Ascending aorta (tissue), 2 donors: Measurements from ENCODE around the gene MYOT. TPM values are rescaled to one million over a fixed set of nuclear protein-coding genes. Genes with fewer than 3 reads are reported as not detected.
"Not testable (repeated sequence)": the region's sequence is repeated elsewhere in the genome, so short reads cannot be mapped to it uniquely, and the experiment has no call there.

Source experiments
- DNase-seq, 2 donors: peaks; one replicate each; pipeline ENCODE4 v3.0.0-alpha.2; 2019; ENCODE audit warnings: low spot score in 2 of 2
- H3K27ac ChIP-seq, 2 donors: fragments of 200-600 bp; sonication (generic); one replicate each; pipeline ENCODE4 v1.5.1; 2016 to 2017; ENCODE audit warnings: mild to moderate bottlenecking in 1 of 2
- H3K27me3 ChIP-seq: fragments of 200-600 bp; sonication (generic); one replicate; pipeline ENCODE4 v1.5.1; 2017
- H3K36me3 ChIP-seq, 2 donors: fragments of 200-600 bp; sonication (generic); one replicate each; pipeline ENCODE4 v1.5.1; 2016
- H3K4me1 ChIP-seq, 2 donors: fragments of 200-600 bp; sonication (generic); one replicate each; pipeline ENCODE4 v1.5.1; 2016 to 2017; ENCODE audit warnings: mild to moderate bottlenecking in 1 of 2
- H3K4me3 ChIP-seq, 2 donors: fragments of 200-600 bp; sonication (generic); one replicate each; pipeline ENCODE4 v1.5.1; 2016 to 2017; ENCODE audit warnings: mild to moderate bottlenecking in 1 of 2
- H3K9me3 ChIP-seq, 2 donors: fragments of 200-600 bp; sonication (generic); one replicate each; pipeline ENCODE4 v1.5.1; 2016
- intact Hi-C: fragments of 100-400 bp; cut with DNase I; formaldehyde crosslinking; loops from one replicate; pipeline ENCODE4 v1.15.1; 2023
- total RNA-seq: library from RNA; depleted of rRNA; stranded (reverse); fragments of >200 nt; gene quantifications from one replicate; pipeline ENCODE4 v1.1.0, GENCODE V29; 2016
- TF ChIP-seq, protein P1 (sequence below), 3 experiments: fragments of 200-600 bp in 2 of 3; fragments of 450-650 bp in 1 of 3; sonication (generic) in 2 of 3; IDR thresholded peaks; one replicate each; pipeline ENCODE4 v1.5.1; 2016 to 2019; ENCODE audit warnings: antibody characterized with exemption in 3 of 3, mild to moderate bottlenecking in 1 of 3, moderate library complexity in 1 of 3

MYOT gene
- total RNA-seq, 1 donor from 2014 or later = 12.3 TPM

DNA sequence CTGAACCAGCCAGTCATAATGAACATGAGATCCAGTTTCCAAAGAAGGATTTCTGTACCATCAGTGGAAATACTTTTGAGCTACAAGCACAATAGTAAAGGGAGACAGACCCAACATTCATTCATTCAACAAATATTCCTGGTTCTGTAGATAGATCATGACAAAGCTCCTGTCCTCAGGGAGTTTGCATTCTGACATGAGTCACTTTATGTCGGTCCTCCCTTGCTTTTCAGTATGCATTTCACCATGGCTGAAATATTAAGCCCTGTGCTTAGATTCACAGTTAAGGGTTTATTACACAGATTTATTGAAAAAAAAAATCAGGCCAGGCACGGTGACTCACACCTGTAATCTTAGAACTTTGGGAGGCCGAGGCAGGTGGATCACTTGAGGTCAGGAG lies 5.4 kb upstream of the MYOT start:
- intact Hi-C loops = no loop called here

DNA sequence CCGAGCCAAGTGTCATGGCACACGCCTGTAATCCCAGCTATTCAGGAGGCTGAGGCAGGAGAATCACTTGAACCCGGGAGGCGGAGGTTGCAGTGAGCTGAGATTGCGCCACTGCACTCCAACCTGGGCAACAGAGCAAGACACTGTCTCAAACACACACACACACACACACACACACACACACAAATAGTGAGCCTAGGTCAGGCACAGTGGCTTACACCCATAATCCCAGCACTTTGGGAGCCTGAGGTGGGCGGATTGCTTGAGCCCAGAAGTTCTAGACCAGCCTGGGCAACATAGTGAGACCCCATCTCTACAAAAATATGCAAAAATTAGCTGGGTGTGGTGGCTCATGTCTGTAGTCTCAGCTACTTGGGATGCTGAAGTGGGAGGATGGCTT lies 4.0 kb upstream of the MYOT start:
- DNase-seq, H3K27me3 ChIP-seq, H3K4me1 ChIP-seq, H3K4me3 ChIP-seq, intact Hi-C loops, H3K9me3 ChIP-seq, H3K36me3 ChIP-seq, H3K27ac ChIP-seq: not testable (repeated sequence)

More for the DNA sequence above, 5.4 kb upstream of the MYOT start:
- no peak overlapping the region for H3K4me3 ChIP-seq
- H3K36me3 ChIP-seq = no peaks in the 10 kb centered on the region
- no peaks in the 10 kb centered on the region for H3K4me1 ChIP-seq
- DNase-seq = no peak
- TF ChIP-seq, protein P1, sequence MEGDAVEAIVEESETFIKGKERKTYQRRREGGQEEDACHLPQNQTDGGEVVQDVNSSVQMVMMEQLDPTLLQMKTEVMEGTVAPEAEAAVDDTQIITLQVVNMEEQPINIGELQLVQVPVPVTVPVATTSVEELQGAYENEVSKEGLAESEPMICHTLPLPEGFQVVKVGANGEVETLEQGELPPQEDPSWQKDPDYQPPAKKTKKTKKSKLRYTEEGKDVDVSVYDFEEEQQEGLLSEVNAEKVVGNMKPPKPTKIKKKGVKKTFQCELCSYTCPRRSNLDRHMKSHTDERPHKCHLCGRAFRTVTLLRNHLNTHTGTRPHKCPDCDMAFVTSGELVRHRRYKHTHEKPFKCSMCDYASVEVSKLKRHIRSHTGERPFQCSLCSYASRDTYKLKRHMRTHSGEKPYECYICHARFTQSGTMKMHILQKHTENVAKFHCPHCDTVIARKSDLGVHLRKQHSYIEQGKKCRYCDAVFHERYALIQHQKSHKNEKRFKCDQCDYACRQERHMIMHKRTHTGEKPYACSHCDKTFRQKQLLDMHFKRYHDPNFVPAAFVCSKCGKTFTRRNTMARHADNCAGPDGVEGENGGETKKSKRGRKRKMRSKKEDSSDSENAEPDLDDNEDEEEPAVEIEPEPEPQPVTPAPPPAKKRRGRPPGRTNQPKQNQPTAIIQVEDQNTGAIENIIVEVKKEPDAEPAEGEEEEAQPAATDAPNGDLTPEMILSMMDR (IDR thresholded peaks at IDR 0.05) = no peak
- H3K9me3 ChIP-seq = no peaks in the 10 kb centered on the region
- H3K27ac ChIP-seq = no peak overlapping the region
- no peaks in the 10 kb centered on the region for H3K27me3 ChIP-seq

DNA sequence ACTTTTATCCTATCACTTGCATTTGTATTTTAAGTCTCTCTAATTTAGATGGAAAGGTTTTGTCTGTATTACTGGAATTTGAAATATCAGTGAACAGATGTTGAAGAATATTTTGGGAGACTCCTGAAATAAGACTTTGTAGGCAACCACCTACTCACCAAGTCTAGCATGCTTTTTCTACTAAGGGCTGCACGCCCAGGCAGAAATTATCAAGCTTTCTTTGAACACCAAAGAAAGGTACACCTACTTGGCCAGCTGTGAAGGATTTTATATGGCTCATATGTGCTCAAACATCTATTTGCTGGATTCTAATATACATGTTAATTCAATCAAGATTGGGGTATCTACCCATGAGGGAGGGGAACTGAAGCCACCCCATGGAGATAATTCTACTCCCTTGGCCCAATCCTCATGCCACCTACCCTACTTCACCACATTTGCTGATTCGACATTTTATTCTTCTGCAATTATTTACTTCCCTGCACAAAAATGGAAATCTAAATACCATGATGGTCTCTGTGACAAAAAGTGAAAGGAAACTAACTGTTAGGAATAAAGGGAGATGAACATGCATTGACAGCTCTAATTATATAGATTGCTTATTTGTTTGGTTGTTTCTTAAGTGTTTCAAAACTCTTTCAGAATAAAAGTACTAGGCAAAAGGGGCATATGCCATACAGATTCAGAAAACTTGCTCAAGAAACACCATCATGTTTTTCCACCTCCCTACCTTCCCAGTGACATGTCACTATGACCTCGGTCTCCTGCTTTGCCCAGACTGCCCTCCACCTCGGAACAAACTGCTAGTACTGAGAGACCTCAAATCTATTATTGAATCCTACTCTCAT lies 895 bp upstream of the MYOT start:
- Histone ChIP-seq H3K27me3 (no peaks in the 10 kb centered on the region), H3K9me3 (no peaks in the 10 kb centered on the region), H3K4me3 (no peak overlapping the region), H3K36me3 (no peaks in the 10 kb centered on the region), H3K4me1 (no peaks in the 10 kb centered on the region), H3K27ac (no peak overlapping the region)
- DNase-seq = no peak
- intact Hi-C loops = no loop called here
- TF ChIP-seq, protein P1 (IDR thresholded peaks at IDR 0.05) = no peak

DNA sequence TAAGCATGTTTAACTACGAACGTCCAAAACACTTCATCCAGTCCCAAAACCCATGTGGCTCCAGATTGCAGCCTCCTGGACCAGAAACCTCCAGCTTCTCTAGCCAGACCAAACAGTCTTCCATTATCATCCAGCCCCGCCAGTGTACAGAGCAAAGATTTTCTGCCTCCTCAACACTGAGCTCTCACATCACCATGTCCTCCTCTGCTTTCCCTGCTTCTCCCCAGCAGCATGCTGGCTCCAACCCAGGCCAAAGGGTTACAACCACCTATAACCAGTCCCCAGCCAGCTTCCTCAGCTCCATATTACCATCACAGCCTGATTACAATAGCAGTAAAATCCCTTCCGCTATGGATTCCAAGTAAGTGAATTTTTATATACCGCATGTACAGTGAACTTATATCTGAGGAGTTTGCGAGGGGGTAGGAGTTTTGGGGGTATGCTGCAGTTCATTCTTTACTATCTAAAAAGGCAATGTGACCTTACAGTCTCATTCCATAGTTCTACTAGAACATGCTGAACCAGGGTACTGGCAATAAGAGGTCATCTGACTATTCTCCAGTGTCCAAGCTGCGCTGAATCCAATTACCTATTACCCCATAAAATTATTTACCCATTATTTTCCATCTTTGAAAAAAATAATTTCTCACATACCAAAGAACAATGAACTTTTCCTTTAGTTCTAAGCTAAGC lies 3.1 kb downstream of the MYOT start:
- TF ChIP-seq, protein P1 (IDR thresholded peaks at IDR 0.05) = no peak
- no peak overlapping the region for H3K4me3 ChIP-seq
- H3K27ac ChIP-seq = no peak overlapping the region
- H3K4me1 ChIP-seq = no peaks in the 10 kb centered on the region
- no peaks in the 10 kb centered on the region for H3K9me3 ChIP-seq
- no peaks in the 10 kb centered on the region for H3K36me3 ChIP-seq
- DNase-seq = no peak
- H3K27me3 ChIP-seq = no peaks in the 10 kb centered on the region
- intact Hi-C loops = no loop called here

DNA sequence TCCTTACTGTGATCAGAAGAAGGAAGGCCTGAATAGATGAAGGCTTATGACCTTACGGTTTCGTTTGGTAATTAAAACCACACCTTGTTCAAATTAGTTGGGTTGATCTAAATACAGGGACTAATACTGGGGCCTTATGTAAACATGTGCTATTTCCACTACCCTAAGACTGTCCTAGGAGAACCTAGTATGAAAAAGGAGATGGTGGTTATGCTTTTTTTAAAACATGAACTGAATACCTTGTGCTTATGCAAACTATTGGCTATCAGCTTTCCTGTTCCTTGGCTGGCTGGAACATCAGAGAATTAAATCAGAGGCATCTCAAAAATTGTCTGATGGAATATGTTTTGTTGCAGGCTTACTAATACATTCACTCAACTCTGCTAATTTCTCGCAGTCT lies 3.9 kb downstream of the MYOT start:
- H3K9me3 ChIP-seq = no peaks in the 10 kb centered on the region
- intact Hi-C loops = no loop called here

DNA sequence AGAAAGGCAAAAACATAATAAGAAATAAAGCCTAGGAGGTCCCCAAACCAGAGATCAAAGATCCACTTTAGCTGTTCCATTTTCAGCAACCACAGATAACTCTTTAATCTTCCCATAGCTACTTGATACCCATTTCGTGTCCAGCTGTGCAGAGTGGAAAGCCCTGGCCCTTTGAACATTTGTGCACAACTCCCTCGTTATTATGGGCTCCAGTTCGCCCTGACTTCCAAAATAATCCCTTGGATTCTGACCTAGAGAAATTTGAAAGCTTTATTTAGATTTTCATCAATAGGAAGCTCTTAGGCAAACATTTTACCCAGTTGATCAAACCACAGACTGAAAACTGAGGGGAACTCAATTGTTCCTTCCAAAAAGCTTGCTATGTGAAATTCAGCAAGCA lies 4.8 kb downstream of the MYOT start:
- H3K27ac ChIP-seq = no peak overlapping the region
- no peaks in the 10 kb centered on the region for H3K9me3 ChIP-seq
- TF ChIP-seq, protein P1 (IDR thresholded peaks at IDR 0.05) = no peak
- no peaks in the 10 kb centered on the region for H3K4me1 ChIP-seq
- H3K27me3 ChIP-seq = no peaks in the 10 kb centered on the region
- intact Hi-C loops = no loop called here
- H3K36me3 ChIP-seq = no peaks in the 10 kb centered on the region
- DNase-seq = no peak
- no peak overlapping the region for H3K4me3 ChIP-seq

More for the DNA sequence above, 3.9 kb downstream of the MYOT start:
- TF ChIP-seq, protein P1 (IDR thresholded peaks at IDR 0.05) = no peak
- H3K36me3 ChIP-seq = no peaks in the 10 kb centered on the region
- H3K27me3 ChIP-seq = no peaks in the 10 kb centered on the region
- DNase-seq = no peak
- H3K4me3 ChIP-seq = no peak overlapping the region
- no peak overlapping the region for H3K27ac ChIP-seq
- no peaks in the 10 kb centered on the region for H3K4me1 ChIP-seq
